ENCODE data around the gene ZNF224. TPM values are rescaled to one million over a fixed set of nuclear protein-coding genes. Genes with fewer than 3 reads are reported as not detected.

The ZNF224 gene
- total and polyA plus RNA-seq, 2 of the 8 experiments (the other 6 are each of a cell fraction or from before 2014, with no cell fraction given) = 3.7 to 17.2 TPM

DNA sequence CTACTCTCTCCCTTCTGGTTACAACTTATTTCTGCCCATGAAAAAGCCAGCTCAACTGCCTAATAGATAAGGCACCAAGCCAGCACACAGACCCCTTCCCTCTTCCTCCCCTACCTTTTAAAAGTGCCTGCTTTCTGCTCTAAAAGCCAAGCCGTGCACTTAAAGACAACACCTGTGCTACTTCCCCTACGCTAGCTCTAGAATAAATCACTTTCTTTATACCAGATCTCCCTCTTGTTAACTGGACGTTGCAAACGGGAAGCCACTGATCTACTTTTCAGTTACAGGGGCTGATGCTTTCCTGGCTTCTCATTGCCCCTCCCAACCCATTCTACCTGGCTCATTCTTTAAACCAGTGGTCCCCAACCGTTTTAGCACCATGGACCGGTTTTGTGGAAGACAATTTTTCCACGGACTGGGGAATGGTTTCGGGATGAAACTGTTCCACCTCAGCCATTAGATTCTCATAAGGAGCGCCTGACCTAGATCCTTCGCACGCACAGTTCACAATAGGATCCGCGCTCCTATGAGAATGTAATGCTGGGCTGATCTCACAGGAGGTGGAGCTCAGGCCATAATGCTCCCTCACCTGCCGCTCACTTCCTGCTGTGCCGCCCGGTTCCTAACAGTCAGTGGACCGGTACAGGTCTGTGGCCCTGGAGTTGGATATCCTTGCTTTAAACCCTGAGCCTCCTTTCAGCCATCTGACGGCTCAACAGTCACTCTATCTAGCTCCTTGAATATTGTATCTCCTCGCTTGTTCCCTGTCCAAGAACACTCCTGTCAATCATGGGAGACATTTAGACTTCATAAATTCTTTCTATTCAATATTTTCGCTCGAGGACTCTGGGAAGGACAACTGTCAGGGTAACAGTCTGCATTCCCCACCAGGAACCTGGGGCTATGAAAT, 43.2 kb upstream of the ZNF224 start:
- Histone ChIP-seq H3K23ac (ENCODE audit: insufficient read length) (no peak overlapping the region), H3K9me3 (ENCODE audit: insufficient read depth in 2 of 2, low read depth in 1 of 2, low read length in 1 of 2) (no peaks in the 10 kb centered on the region), H2AFZ (ENCODE audit: low read length) (peak overlapping the region; percentile 95), H2BK20ac (ENCODE audit: low read length) (no peak overlapping the region), H3K23me2 (ENCODE audit: low read depth, low read length) (peaks cover 3% of the 10 kb centered on the region), H2BK120ac (replicated peaks; ENCODE audit: low read depth, low read length) (no peak overlapping the region), H3K4me2 (ENCODE audit: insufficient read depth in 1 of 2, low read depth in 2 of 2, low read length in 2 of 2) (peak overlapping the region; percentile 68 to 94), H4K20me1 (replicated peaks in 1 of 2; ENCODE audit: control insufficient read depth in 1 of 2, insufficient read depth in 2 of 2, low read length in 2 of 2) (no peaks in the 10 kb centered on the region), H3K4me1 (replicated peaks in 1 of 4; ENCODE audit: control insufficient read depth in 3 of 4, insufficient read depth in 4 of 4, low read length in 3 of 4) (peaks cover 0 to 2% (median 0%) of the 10 kb centered on the region in 4 experiments; a peak in 1 of 7 replicates), H3K4me3 (ENCODE audit: extremely low read depth in 1 of 4, insufficient read depth in 2 of 4, low read depth in 3 of 4, low read length in 4 of 4) (peak overlapping the region; percentile 47 to 74 (median 64); a peak in 6 of 8 replicates), H3K18ac (ENCODE audit: extremely low read depth, low read length) (peak overlapping the region; percentile 43; the same call in 1 of the 2 replicates), H3K4ac (replicated peaks; ENCODE audit: insufficient read length, low read depth, low read length) (no peak overlapping the region), H4K5ac (ENCODE audit: insufficient read length, low read depth, low read length) (no peak overlapping the region), H3K14ac (ENCODE audit: insufficient read length) (no peak overlapping the region), H3K79me2 (ENCODE audit: control insufficient read depth in 1 of 2, insufficient read depth in 2 of 2, low read length in 2 of 2) (peaks cover 0 to 7% of the 10 kb centered on the region in 2 experiments; a peak in 2 of 4 replicates), H4K91ac (replicated peaks; ENCODE audit: insufficient read length, low read length) (no peak overlapping the region), H2AK5ac (ENCODE audit: low read depth, low read length) (no peak overlapping the region), H3K79me1 (ENCODE audit: low read depth, low read length) (no peaks in the 10 kb centered on the region), H2BK5ac (ENCODE audit: low read depth, low read length) (no peak overlapping the region), H2BK12ac (ENCODE audit: low read depth, low read length) (no peak overlapping the region), H3K27me3 (replicated peaks in 1 of 4; ENCODE audit: control insufficient read depth in 3 of 4, extremely low read depth in 1 of 4, insufficient read depth in 3 of 4, low read length in 3 of 4) (no peaks in the 10 kb centered on the region), H3K9ac (replicated peaks in 1 of 4; ENCODE audit: extremely low read depth in 1 of 4, low read depth in 3 of 4, low read length in 3 of 4) (peak overlapping the region in 1 of 4 experiments; percentile 15; a peak in 1 of 7 replicates), H3K27ac (ENCODE audit: low read depth, low read length) (no peak overlapping the region), H3K36me3 (ENCODE audit: control insufficient read depth in 2 of 4, insufficient read depth in 4 of 4, low read length in 3 of 4) (no peaks in the 10 kb centered on the region), H2BK15ac (ENCODE audit: low read length) (no peak overlapping the region), H4K8ac (ENCODE audit: extremely low read depth, insufficient read depth, low read length) (no peak overlapping the region), H3K56ac (replicated peaks; ENCODE audit: insufficient read length, low read depth, low read length) (no peak overlapping the region)
- 51% methylated on average over 21 of the region's 21 CpGs; no CpG with 5 or more reads in 1 of the 2 experiments for WGBS, 2 experiments (ENCODE audit: extremely low coverage in 1 of 2, insufficient coverage in 1 of 2, insufficient read length in 1 of 2, insufficient replicate concordance in 2 of 2, low coverage in 1 of 2, low lambda C conversion rate in 2 of 2, missing lambda C conversion rate in 1 of 2)
- DNase-seq (ENCODE audit: low read depth in 1 of 2, low spot score in 2 of 2) = no peak
- CTCF ChIA-PET (ENCODE audit: partially characterized antibody) = interaction anchor here (0.9 to 1.0 kb wide), 2 partner anchors 22 to 62 kb away, joined by 3 to 5 read pairs; no protein-coding TSS in a partner anchor
- no peak for FAIRE-seq
- POLR2A ChIA-PET (ENCODE audit: partially characterized antibody) = interaction anchor here (1.0 to 2.8 kb wide), 7 partner anchors 8 to 156 kb away, joined by 3 to 18 read pairs (median 5); partner anchors contain the start of genes ZNF222, ZNF224 and ZNF225
- TF ChIP-seq RAD21 (IDR thresholded peaks at IDR 0.05 in 1 of 2, conservative IDR thresholded peaks at IDR 0.05 in 1 of 2; ENCODE audit: low read depth in 2 of 2, low read length in 2 of 2) = no peak
- TF ChIP-seq POLR2AphosphoS5 (IDR thresholded peaks at IDR 0.05; ENCODE audit: low read depth, low read length) = no peak
- TF ChIP-seq CREB1 (IDR thresholded peaks at IDR 0.05) = no peak
- no peak for TF ChIP-seq SP1 (IDR thresholded peaks at IDR 0.05; ENCODE audit: low read depth, low read length)
- TF ChIP-seq KDM4A (IDR thresholded peaks at IDR 0.05; ENCODE audit: low read depth, low read length, severe bottlenecking) = peak; percentile 13
- 0 out of 4 replicates have a peak, but pooled peaks of 1 of the 2 experiments have one; percentile 11 for TF ChIP-seq SIN3A (conservative IDR thresholded peaks at IDR 0.05 in 1 of 2, IDR thresholded peaks at IDR 0.05 in 1 of 2; ENCODE audit: low read depth in 1 of 2, low read length in 2 of 2)
- no peak for TF ChIP-seq SAP30 (IDR thresholded peaks at IDR 0.05; ENCODE audit: insufficient read depth, insufficient replicate concordance, low read length)
- TF ChIP-seq, protein P1, sequence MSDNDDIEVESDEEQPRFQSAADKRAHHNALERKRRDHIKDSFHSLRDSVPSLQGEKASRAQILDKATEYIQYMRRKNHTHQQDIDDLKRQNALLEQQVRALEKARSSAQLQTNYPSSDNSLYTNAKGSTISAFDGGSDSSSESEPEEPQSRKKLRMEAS (IDR thresholded peaks at IDR 0.05) = no peak
- TF ChIP-seq RXRA (IDR thresholded peaks at IDR 0.05; ENCODE audit: insufficient read depth, low read depth, low read length) = no peak
- TF ChIP-seq TCF12 (IDR thresholded peaks at IDR 0.05; ENCODE audit: low read depth, low read length) = no peak

Data from H1 (cell line).